Fibroblast of villous mesenchyme (primary cell): ENCODE results near the gene TTYH1. TPM values are rescaled to one million over a fixed set of nuclear protein-coding genes. Genes with fewer than 3 reads are reported as not detected.

Experiments
- DNase-seq: peaks from one replicate; pipeline ENCODE4 v3.0.0-alpha.2; 2010; ENCODE audit warnings: low read depth
- H3K4me3 ChIP-seq: 2 replicates; pipeline ENCODE4 v1.5.1; 2011; ENCODE audit warnings: low read depth, mild to moderate bottlenecking, low read length
- CTCF ChIP-seq: IDR thresholded peaks from 2 replicates; pipeline ENCODE4 v1.5.1; 2012; ENCODE audit warnings: low read depth, mild to moderate bottlenecking, low read length; ENCODE audit not compliant: insufficient read depth
- total RNA-seq: library from RNA; depleted of rRNA; stranded (reverse); fragments of >200 nt; gene quantifications from 2 replicates; pipeline ENCODE4 v1.2.3, GENCODE V29; 2012

The TTYH1 gene
- total RNA-seq, 1 donor, result not detected

- H3K4me3 ChIP-seq, result no peak overlapping the region
- no peak for TF ChIP-seq CTCF
- no peak for DNase-seq
These were observed 20.3 kb downstream of the TTYH1 start for GRCh38 chr19:54435551-54436016.

GRCh38 chr19:54436031-54436523 is 20.8 kb downstream of the TTYH1 start:
- TF ChIP-seq CTCF, result no peak
- DNase-seq, result no peak
- H3K4me3 ChIP-seq, result no peak overlapping the region

- DNase-seq, result no peak
- TF ChIP-seq CTCF, result no peak
- no peak overlapping the region for H3K4me3 ChIP-seq
These were observed 21.5 kb downstream of the TTYH1 start for GRCh38 chr19:54436628-54437252.

GRCh38 chr19:54439174-54439851 is 24.0 kb downstream of the TTYH1 start:
- peak; percentile 22 for DNase-seq
- peak; percentile 46 for TF ChIP-seq CTCF

GRCh38 chr19:54440641-54441040 is 25.4 kb downstream of the TTYH1 start:
- no peak overlapping the region for H3K4me3 ChIP-seq
- no peak for DNase-seq
- TF ChIP-seq CTCF, result no peak

More at GRCh38 chr19:54439174-54439851, 24.0 kb downstream of the TTYH1 start:
- H3K4me3 ChIP-seq, result no peak overlapping the region

- no peak for TF ChIP-seq CTCF
These were observed 29.5 kb downstream of the TTYH1 start for GRCh38 chr19:54444737-54445136.

More at GRCh38 chr19:54444737-54445136, 29.5 kb downstream of the TTYH1 start:
- H3K4me3 ChIP-seq, result no peak overlapping the region
- no peak for DNase-seq
